Measurements from ENCODE around the gene ZNF662.

DNA sequence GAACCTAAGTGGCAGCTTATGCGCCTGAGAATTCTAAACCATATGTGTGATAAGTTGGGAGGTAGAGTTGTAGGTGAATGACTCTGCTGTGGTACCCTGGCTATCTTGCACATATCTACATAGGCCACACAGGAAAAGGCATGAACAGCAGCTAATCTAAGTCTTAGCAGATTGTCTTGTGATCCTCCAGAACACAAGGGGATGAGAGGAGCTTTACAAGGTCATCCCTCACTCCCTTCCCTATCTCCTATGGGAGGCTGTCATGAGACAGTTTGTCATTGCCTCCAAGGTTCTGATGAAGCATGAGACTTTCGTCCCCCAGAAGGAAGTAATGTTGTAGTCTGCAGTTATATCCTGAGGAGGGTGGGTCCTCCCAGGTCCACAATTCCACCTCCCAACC, 3.7 kb upstream of the ZNF662 start:
- TF ChIP-seq, protein P1, sequence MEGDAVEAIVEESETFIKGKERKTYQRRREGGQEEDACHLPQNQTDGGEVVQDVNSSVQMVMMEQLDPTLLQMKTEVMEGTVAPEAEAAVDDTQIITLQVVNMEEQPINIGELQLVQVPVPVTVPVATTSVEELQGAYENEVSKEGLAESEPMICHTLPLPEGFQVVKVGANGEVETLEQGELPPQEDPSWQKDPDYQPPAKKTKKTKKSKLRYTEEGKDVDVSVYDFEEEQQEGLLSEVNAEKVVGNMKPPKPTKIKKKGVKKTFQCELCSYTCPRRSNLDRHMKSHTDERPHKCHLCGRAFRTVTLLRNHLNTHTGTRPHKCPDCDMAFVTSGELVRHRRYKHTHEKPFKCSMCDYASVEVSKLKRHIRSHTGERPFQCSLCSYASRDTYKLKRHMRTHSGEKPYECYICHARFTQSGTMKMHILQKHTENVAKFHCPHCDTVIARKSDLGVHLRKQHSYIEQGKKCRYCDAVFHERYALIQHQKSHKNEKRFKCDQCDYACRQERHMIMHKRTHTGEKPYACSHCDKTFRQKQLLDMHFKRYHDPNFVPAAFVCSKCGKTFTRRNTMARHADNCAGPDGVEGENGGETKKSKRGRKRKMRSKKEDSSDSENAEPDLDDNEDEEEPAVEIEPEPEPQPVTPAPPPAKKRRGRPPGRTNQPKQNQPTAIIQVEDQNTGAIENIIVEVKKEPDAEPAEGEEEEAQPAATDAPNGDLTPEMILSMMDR (IDR thresholded peaks at IDR 0.05): no peak
- no peak for TF ChIP-seq POLR2A (IDR thresholded peaks at IDR 0.05)

All from testis (tissue), 2 donors.